ENCODE measurements around the gene PRDM16.

PRDM16 gene

GRCh38 chr1:3221112-3222041, 152.4 kb downstream of the PRDM16 start:
- Mint-ChIP-seq H3K4me3 (no peak overlapping the region), H3K27ac (no peak overlapping the region), H3K27me3 (peaks cover 15% of the 10 kb centered on the region), H3K4me1 (ENCODE audit: low read depth) (no peaks in the 10 kb centered on the region), H3K36me3 (ENCODE audit: low read depth) (no peaks in the 10 kb centered on the region), H3K9me3 (no peaks in the 10 kb centered on the region)
- intact Hi-C loops (cut with micrococcal nuclease), result no loop called here

GRCh38 chr1:3222042-3222692, 153.2 kb downstream of the PRDM16 start:
- Mint-ChIP-seq H3K36me3 (ENCODE audit: low read depth) (no peaks in the 10 kb centered on the region), H3K4me3 (no peak overlapping the region)

GRCh38 chr1:3225661-3226060, 156.7 kb downstream of the PRDM16 start:
- Mint-ChIP-seq H3K36me3 (ENCODE audit: low read depth) (no peaks in the 10 kb centered on the region), H3K27me3 (peaks cover 4% of the 10 kb centered on the region), H3K27ac (no peak overlapping the region), H3K9me3 (no peaks in the 10 kb centered on the region), H3K4me3 (no peak overlapping the region), H3K4me1 (ENCODE audit: low read depth) (no peaks in the 10 kb centered on the region)
- intact Hi-C loops (cut with micrococcal nuclease), result no loop called here

More at GRCh38 chr1:3222042-3222692, 153.2 kb downstream of the PRDM16 start:
- intact Hi-C loops (cut with micrococcal nuclease), result no loop called here
- peaks cover 15% of the 10 kb centered on the region for H3K27me3 Mint-ChIP-seq
- no peaks in the 10 kb centered on the region for H3K4me1 Mint-ChIP-seq (ENCODE audit: low read depth)
- H3K9me3 Mint-ChIP-seq, result no peaks in the 10 kb centered on the region
- no peak overlapping the region for H3K27ac Mint-ChIP-seq

GRCh38 chr1:3226191-3226590, 157.2 kb downstream of the PRDM16 start:
- Mint-ChIP-seq H3K36me3 (ENCODE audit: low read depth) (no peaks in the 10 kb centered on the region), H3K27me3 (peaks cover 4% of the 10 kb centered on the region), H3K9me3 (no peaks in the 10 kb centered on the region), H3K4me1 (ENCODE audit: low read depth) (no peaks in the 10 kb centered on the region), H3K4me3 (no peak overlapping the region), H3K27ac (no peak overlapping the region)
- intact Hi-C loops (cut with micrococcal nuclease), result no loop called here

- no peaks in the 10 kb centered on the region for H3K4me1 Mint-ChIP-seq (ENCODE audit: low read depth)
- H3K27ac Mint-ChIP-seq, result no peak overlapping the region
- intact Hi-C loops (cut with micrococcal nuclease), result no loop called here
- H3K27me3 Mint-ChIP-seq, result peaks cover 4% of the 10 kb centered on the region
- H3K9me3 Mint-ChIP-seq, result no peaks in the 10 kb centered on the region
- no peaks in the 10 kb centered on the region for H3K36me3 Mint-ChIP-seq (ENCODE audit: low read depth)
- H3K4me3 Mint-ChIP-seq, result no peak overlapping the region
Observed at GRCh38 chr1:3226701-3227350, 157.8 kb downstream of the PRDM16 start.

- Mint-ChIP-seq H3K9me3 (no peaks in the 10 kb centered on the region), H3K36me3 (ENCODE audit: low read depth) (no peaks in the 10 kb centered on the region), H3K4me1 (ENCODE audit: low read depth) (no peaks in the 10 kb centered on the region), H3K4me3 (no peak overlapping the region), H3K27ac (no peak overlapping the region), H3K27me3 (peaks cover 4% of the 10 kb centered on the region)
- intact Hi-C loops (cut with micrococcal nuclease), result no loop called here
Observed at GRCh38 chr1:3227351-3227704, 158.3 kb downstream of the PRDM16 start.

- H3K9me3 Mint-ChIP-seq, result no peaks in the 10 kb centered on the region
- intact Hi-C loops (cut with micrococcal nuclease), result no loop called here
- no peak overlapping the region for H3K27ac Mint-ChIP-seq
- no peaks in the 10 kb centered on the region for H3K4me1 Mint-ChIP-seq (ENCODE audit: low read depth)
- H3K27me3 Mint-ChIP-seq, result peaks cover 4% of the 10 kb centered on the region
- no peaks in the 10 kb centered on the region for H3K36me3 Mint-ChIP-seq (ENCODE audit: low read depth)
- H3K4me3 Mint-ChIP-seq, result no peak overlapping the region
Observed at GRCh38 chr1:3227893-3228292, 158.9 kb downstream of the PRDM16 start.

- Mint-ChIP-seq H3K4me3 (no peak overlapping the region), H3K27me3 (peaks cover 4% of the 10 kb centered on the region), H3K27ac (peak overlapping the region; percentile 11), H3K4me1 (ENCODE audit: low read depth) (no peaks in the 10 kb centered on the region), H3K36me3 (ENCODE audit: low read depth) (no peaks in the 10 kb centered on the region), H3K9me3 (no peaks in the 10 kb centered on the region)
- intact Hi-C loops (cut with micrococcal nuclease), result no loop called here
Observed at GRCh38 chr1:3229081-3229725, 160.2 kb downstream of the PRDM16 start.

GRCh38 chr1:3230553-3230952, 161.6 kb downstream of the PRDM16 start:
- Mint-ChIP-seq H3K4me3 (no peak overlapping the region), H3K27me3 (peaks cover 3% of the 10 kb centered on the region), H3K36me3 (ENCODE audit: low read depth) (no peaks in the 10 kb centered on the region), H3K27ac (no peak overlapping the region), H3K9me3 (no peaks in the 10 kb centered on the region), H3K4me1 (ENCODE audit: low read depth) (no peaks in the 10 kb centered on the region)
- intact Hi-C loops (cut with micrococcal nuclease), result no loop called here

GRCh38 chr1:3231245-3231644, 162.2 kb downstream of the PRDM16 start:
- Mint-ChIP-seq H3K36me3 (ENCODE audit: low read depth) (no peaks in the 10 kb centered on the region), H3K4me1 (ENCODE audit: low read depth) (no peaks in the 10 kb centered on the region), H3K9me3 (no peaks in the 10 kb centered on the region), H3K27ac (no peak overlapping the region), H3K27me3 (peaks cover under 1% of the 10 kb centered on the region), H3K4me3 (no peak overlapping the region)
- intact Hi-C loops (cut with micrococcal nuclease), result no loop called here

- H3K27me3 Mint-ChIP-seq, result no peaks in the 10 kb centered on the region
- H3K4me3 Mint-ChIP-seq, result no peak overlapping the region
- H3K9me3 Mint-ChIP-seq, result no peaks in the 10 kb centered on the region
- H3K36me3 Mint-ChIP-seq (ENCODE audit: low read depth), result no peaks in the 10 kb centered on the region
- intact Hi-C loops (cut with micrococcal nuclease), result no loop called here
- no peaks in the 10 kb centered on the region for H3K4me1 Mint-ChIP-seq (ENCODE audit: low read depth)
- no peak overlapping the region for H3K27ac Mint-ChIP-seq
Observed at GRCh38 chr1:3231826-3232225, 162.8 kb downstream of the PRDM16 start.

GRCh38 chr1:3233031-3233430, 164.0 kb downstream of the PRDM16 start:
- Mint-ChIP-seq H3K4me1 (ENCODE audit: low read depth) (no peaks in the 10 kb centered on the region), H3K4me3 (no peak overlapping the region), H3K27me3 (no peaks in the 10 kb centered on the region), H3K9me3 (no peaks in the 10 kb centered on the region), H3K36me3 (ENCODE audit: low read depth) (no peaks in the 10 kb centered on the region), H3K27ac (no peak overlapping the region)
- intact Hi-C loops (cut with micrococcal nuclease), result no loop called here

- Mint-ChIP-seq H3K9me3 (no peaks in the 10 kb centered on the region), H3K36me3 (ENCODE audit: low read depth) (no peaks in the 10 kb centered on the region), H3K27ac (no peak overlapping the region), H3K27me3 (no peaks in the 10 kb centered on the region), H3K4me1 (ENCODE audit: low read depth) (no peaks in the 10 kb centered on the region), H3K4me3 (no peak overlapping the region)
- intact Hi-C loops (cut with micrococcal nuclease), result no loop called here
Observed at GRCh38 chr1:3233551-3233950, 164.5 kb downstream of the PRDM16 start.

GRCh38 chr1:3234281-3234680, 165.3 kb downstream of the PRDM16 start:
- Mint-ChIP-seq H3K27ac (no peak overlapping the region), H3K27me3 (no peaks in the 10 kb centered on the region), H3K9me3 (no peaks in the 10 kb centered on the region), H3K4me1 (ENCODE audit: low read depth) (no peaks in the 10 kb centered on the region), H3K36me3 (ENCODE audit: low read depth) (no peaks in the 10 kb centered on the region), H3K4me3 (no peak overlapping the region)
- intact Hi-C loops (cut with micrococcal nuclease), result no loop called here

Measured in dendritic cell treated with granulocyte-macrophage colony-stimulating factor and Interleukin-4, amounts not matched to agents 40 ng/mL and 50 ng/mL, for 4 days (primary cell).